Brain microvascular endothelial cell (primary cell): ENCODE results near the gene CSPG4.

Experiments used
- DNase-seq: peaks from one replicate; pipeline ENCODE4 v3.0.0-alpha.2; 2020
- H3K27ac ChIP-seq: fragments of 250-450 bp; sonication (Bioruptor Pico); 2 replicates; pipeline ENCODE4 v1.5.1; 2020; ENCODE audit warnings: mild to moderate bottlenecking, moderate library complexity
- H3K27me3 ChIP-seq: fragments of 250-450 bp; sonication (Bioruptor Pico); replicated peaks from 2 replicates; pipeline ENCODE4 v1.5.1; 2020; ENCODE audit warnings: mild to moderate bottlenecking
- H3K36me3 ChIP-seq: fragments of 250-450 bp; sonication (Bioruptor Pico); replicated peaks from 2 replicates; pipeline ENCODE4 v1.5.1; 2020; ENCODE audit warnings: mild to moderate bottlenecking
- H3K4me3 ChIP-seq: 2 replicates; pipeline ENCODE4 v1.5.1; 2011; ENCODE audit warnings: low read depth, mild to moderate bottlenecking, control low read depth, low read length, moderate library complexity
- CTCF ChIP-seq: IDR thresholded peaks from 2 replicates; pipeline ENCODE4 v1.5.1; 2011; ENCODE audit warnings: low read depth, mild to moderate bottlenecking, moderate library complexity, low read length, control low read depth, inconsistent platforms; ENCODE audit errors: missing control alignments
- in situ Hi-C: cut with HindIII; loops from 2 replicates; pipeline ENCODE4 v1.10.0; 2017; ENCODE audit warnings: low sequenced_read_pairs, low pct_ligation_motif_present

The CSPG4 gene

GRCh38 chr15:75650908-75651809 is 61.5 kb downstream of the CSPG4 start:
- Histone ChIP-seq H3K36me3 (peaks cover 23% of the 10 kb centered on the region), H3K27me3 (no peaks in the 10 kb centered on the region), H3K4me3 (peak overlapping the region; percentile 27), H3K27ac (peak overlapping the region; percentile 52)
- no peak for TF ChIP-seq CTCF
- in situ Hi-C loops = no loop called here
- DNase-seq = no peak

GRCh38 chr15:75649848-75650247 is 62.8 kb downstream of the CSPG4 start:
- Histone ChIP-seq H3K27ac (no peak overlapping the region), H3K27me3 (no peaks in the 10 kb centered on the region), H3K36me3 (peaks cover 23% of the 10 kb centered on the region), H3K4me3 (peak overlapping the region; percentile 9)
- no peak for TF ChIP-seq CTCF
- in situ Hi-C loops = no loop called here
- DNase-seq = no peak

- in situ Hi-C loops = no loop called here
- H3K4me3 ChIP-seq = peak overlapping the region; percentile 85
- H3K27ac ChIP-seq = peak overlapping the region; percentile 96
- H3K27me3 ChIP-seq = no peaks in the 10 kb centered on the region
- peaks cover 19% of the 10 kb centered on the region for H3K36me3 ChIP-seq
- DNase-seq = no peak
- no peak for TF ChIP-seq CTCF
These were observed 63.4 kb downstream of the CSPG4 start for GRCh38 chr15:75649045-75649761.

GRCh38 chr15:75648156-75649000 is 64.3 kb downstream of the CSPG4 start:
- Histone ChIP-seq H3K27ac (peak overlapping the region; percentile 96), H3K36me3 (peaks cover 17% of the 10 kb centered on the region), H3K27me3 (no peaks in the 10 kb centered on the region), H3K4me3 (peak overlapping the region; percentile 85)
- no peak for TF ChIP-seq CTCF
- DNase-seq = no peak
- in situ Hi-C loops = no loop called here

GRCh38 chr15:75647370-75648155 is 65.1 kb downstream of the CSPG4 start, which contains the start of gene SNX33:
SNX33 (plus strand) TSS chr15:75647912; CDS start chr15:75649103, 1,191 bp downstream.
- Histone ChIP-seq H3K27me3 (no peaks in the 10 kb centered on the region), H3K4me3 (peak within 1 kb of the TSS; percentile 85), H3K36me3 (peaks cover 17% of the 10 kb centered on the region), H3K27ac (peak within 1 kb of the TSS; percentile 96)
- DNase-seq = peak; percentile 75
- peak; percentile 54 for TF ChIP-seq CTCF
- in situ Hi-C loops = no loop called here
